C4-2B (cell line): ENCODE measurements around the gene SIGLEC14.

Source experiments
- H3K27ac ChIP-seq: fragments of 450-650 bp; 2 replicates; pipeline ENCODE4 v1.5.1; 2017
- ZFX ChIP-seq: fragments of 450-650 bp; IDR thresholded peaks from 2 replicates; pipeline ENCODE4 v1.6.1; 2017
- TF ChIP-seq, protein P1 (sequence below): fragments of 450-650 bp; conservative IDR thresholded peaks from 2 replicates; pipeline ENCODE4 v1.5.1; 2017; ENCODE audit warnings: mild to moderate bottlenecking

SIGLEC14 gene

DNA sequence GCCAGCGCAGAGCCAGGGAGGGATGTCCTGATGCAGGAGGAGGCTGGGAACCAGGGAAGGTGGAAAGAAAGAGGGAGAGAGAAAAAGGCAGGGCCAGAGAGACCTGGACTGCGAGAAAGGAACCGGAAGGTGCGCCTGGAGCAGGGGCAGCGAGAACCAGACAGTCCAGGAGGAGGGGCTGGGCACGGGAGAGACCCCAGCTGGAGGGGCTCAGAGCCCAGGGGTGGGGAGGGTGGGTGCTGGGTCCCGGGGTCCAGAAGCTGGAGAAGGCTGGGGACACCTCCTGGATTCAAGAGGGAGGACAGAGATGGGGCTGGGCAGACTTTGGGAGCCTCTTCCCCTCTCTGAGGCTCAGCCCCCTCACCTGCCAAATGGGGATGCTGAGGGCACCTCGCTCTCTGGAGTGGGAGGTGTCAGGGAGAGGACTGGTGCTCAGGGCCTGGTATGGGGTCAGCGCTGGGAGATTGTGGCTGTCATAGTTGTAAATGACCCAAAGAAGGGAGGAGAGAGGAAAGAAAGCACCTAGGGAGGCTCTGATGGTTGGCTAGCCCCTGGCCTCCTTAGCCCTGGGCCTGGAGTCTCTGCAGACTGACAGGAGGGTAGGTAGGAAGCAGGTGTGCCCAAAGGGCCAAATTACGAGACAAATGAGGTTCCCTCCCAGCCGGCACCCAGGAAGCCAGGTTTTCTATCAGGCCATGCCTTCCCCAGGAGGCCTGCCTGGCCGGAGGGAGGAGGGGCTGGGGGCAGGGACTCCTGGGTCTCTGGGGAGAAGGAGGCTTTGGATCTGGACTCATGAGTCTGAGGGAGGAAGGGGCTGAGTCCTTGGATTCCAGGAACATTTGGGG lies 45.2 kb upstream of the SIGLEC14 start:
- TF ChIP-seq, protein P1, sequence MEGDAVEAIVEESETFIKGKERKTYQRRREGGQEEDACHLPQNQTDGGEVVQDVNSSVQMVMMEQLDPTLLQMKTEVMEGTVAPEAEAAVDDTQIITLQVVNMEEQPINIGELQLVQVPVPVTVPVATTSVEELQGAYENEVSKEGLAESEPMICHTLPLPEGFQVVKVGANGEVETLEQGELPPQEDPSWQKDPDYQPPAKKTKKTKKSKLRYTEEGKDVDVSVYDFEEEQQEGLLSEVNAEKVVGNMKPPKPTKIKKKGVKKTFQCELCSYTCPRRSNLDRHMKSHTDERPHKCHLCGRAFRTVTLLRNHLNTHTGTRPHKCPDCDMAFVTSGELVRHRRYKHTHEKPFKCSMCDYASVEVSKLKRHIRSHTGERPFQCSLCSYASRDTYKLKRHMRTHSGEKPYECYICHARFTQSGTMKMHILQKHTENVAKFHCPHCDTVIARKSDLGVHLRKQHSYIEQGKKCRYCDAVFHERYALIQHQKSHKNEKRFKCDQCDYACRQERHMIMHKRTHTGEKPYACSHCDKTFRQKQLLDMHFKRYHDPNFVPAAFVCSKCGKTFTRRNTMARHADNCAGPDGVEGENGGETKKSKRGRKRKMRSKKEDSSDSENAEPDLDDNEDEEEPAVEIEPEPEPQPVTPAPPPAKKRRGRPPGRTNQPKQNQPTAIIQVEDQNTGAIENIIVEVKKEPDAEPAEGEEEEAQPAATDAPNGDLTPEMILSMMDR: no peak
- no peak for TF ChIP-seq ZFX
- H3K27ac ChIP-seq: peak overlapping the region; percentile 82; the same call in 1 of the 2 replicates

DNA sequence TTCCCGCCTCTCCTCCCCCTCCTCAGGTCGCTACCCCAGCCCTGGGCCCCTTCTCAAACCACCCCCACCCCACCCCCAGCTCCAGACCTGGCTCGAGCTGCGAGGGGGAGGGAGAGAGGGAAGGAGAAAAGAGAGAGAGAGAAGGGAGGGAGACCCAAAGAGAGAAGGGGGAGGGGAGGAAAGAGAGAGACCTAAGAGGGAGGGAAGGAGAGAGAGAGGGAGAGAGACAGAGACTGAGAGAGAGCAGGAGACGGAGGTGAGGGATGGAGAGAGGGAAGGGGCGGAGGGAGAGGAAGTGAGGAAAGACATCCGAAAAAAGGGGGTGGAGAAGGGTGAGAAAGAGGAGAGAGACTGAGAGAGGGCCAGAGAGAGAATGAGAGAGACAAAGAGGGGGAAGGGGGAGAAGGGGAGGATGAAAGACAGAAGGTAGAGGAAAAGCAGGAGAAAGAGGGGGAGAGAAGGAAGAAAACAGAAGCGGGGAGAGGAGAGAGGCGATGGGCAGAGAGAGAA lies 44.5 kb upstream of the SIGLEC14 start:
- TF ChIP-seq ZFX: no peak
- TF ChIP-seq, protein P1: no peak
- H3K27ac ChIP-seq: peak overlapping the region; percentile 82

DNA sequence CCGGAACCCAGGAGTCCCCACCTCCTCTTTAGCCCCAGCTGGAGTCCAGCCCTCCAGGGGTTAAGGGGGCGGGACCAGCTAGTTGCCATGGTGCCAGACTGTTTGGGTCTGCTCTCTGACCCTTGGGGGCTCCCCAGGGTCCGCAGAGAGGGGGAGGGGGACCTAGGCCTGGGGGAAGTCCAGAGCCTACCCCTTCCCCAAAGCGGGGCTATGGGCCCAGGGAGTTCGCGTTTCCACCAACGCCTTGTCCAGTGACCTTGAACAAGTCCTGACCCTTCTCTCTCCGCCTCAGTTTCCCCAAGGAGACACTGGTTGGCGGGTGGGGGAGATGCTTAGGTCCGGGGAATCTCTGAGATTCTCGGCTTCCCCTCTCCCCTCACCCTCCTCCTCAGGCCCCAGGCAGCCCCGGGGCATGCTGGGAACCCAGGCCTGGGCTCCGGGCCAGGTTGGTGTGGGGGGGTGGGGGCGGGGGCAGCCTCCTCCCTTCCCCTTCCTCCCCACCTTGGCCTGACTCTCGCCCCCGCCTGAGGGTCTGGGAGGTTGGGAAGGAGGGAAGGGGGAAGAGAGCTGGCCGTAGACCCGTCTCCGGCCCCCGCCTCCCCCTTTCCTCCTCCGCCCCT lies 43.9 kb upstream of the SIGLEC14 start:
- peak overlapping the region; percentile 82 for H3K27ac ChIP-seq
- TF ChIP-seq ZFX: no peak
- TF ChIP-seq, protein P1: no peak

DNA sequence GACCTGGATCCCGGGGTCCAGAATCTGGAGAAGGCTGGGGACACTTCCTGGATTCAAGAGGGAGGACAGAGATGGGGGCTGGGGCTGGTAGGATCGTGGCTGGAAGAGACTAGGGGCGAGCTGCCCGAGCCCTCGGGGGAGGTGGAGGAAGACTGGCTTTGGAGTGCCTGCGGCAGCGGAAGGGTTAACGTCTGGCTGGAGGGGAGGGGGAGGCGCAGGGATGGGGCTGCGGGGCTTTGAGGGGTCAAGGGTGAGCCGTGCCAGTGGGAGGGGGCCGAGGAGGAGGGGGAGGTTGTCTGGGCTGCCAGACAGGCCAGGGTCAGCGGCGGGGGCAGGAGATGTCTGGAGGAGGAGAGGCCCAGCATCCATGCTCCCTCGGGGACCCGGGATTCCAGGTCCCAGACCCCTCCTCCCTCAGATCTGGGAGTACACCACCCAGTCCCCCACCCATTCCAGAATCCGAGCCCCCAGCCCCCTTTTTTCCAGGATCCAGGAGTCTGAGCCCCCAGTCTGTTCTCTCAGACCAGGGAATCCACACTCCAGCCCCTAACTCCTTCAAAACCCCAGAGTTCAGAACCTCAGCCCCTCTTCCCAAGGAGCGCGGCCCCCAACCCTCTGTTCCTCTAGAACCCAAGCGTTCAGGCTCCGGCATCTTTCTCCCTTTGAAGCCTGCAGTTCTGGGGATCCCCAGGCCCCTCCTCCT lies 43.3 kb upstream of the SIGLEC14 start:
- peak overlapping the region; percentile 82 for H3K27ac ChIP-seq
- TF ChIP-seq, protein P1: no peak
- no peak for TF ChIP-seq ZFX

DNA sequence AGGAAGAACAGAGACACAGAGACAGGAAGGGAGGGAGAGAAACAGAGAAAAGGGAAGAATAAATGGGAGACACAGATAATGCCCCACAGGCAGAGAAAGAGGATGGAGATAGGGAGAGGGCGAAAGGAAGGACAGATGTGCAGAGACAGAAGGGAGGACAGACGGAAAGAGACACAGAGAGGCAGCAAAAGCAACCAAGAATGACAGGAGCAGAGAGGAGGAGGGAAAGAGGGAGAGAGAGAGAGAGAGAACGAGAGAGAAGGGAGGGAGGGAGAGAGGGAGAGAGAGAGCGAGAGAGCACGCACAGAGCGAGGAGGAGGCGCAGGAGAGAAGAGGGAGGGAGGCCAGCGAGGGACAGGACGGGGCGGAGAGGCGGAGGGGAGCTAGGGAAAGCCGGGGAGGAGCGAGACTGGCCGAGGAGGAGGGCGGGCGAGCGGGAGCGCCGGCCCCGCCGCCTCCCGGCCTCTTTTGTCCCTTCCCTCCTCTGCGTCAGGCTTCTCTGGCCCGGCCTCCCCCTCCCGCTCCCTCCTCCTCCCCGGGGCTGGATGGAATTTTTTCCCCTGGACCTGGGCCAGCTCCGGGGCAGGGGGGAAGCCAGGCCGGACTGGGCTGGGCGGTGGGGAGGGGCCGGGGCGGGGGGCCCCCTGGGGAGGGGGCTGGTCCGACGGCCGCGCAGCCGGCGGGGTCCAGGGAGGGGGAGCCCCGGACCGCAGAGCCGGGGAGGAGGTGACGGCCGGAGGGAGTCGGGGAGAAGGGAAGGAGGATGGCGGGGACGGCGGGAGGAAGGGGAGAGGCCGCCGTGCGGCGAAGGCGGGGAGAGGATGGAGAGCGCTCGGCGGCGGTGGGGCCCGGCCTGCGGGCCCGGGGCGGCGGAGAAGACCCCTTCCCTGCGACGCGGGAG lies 42.3 kb upstream of the SIGLEC14 start:
- peak overlapping the region; percentile 82 for H3K27ac ChIP-seq

More for the DNA sequence above, 42.3 kb upstream of the SIGLEC14 start:
- peak; percentile 29; the same call in 1 of the 2 replicates for TF ChIP-seq ZFX
- TF ChIP-seq, protein P1: no peak
